NB4 (cell line): ENCODE measurements around the gene ASB10.

ENCODE experiments used
- CTCF ChIP-seq: IDR thresholded peaks from one replicate; pipeline ENCODE4 v1.5.1; 2012; ENCODE audit warnings: low read depth, low read length
- POLR2A ChIP-seq: IDR thresholded peaks from 2 replicates; pipeline ENCODE4 v1.6.1; 2011; ENCODE audit warnings: mild to moderate bottlenecking; ENCODE audit not compliant: insufficient read length; ENCODE audit errors: extremely low read depth
- TF ChIP-seq, protein P1 (sequence below): IDR thresholded peaks from 2 replicates; pipeline ENCODE4 v1.6.1; 2011; ENCODE audit warnings: low read depth, low read length

DNA sequence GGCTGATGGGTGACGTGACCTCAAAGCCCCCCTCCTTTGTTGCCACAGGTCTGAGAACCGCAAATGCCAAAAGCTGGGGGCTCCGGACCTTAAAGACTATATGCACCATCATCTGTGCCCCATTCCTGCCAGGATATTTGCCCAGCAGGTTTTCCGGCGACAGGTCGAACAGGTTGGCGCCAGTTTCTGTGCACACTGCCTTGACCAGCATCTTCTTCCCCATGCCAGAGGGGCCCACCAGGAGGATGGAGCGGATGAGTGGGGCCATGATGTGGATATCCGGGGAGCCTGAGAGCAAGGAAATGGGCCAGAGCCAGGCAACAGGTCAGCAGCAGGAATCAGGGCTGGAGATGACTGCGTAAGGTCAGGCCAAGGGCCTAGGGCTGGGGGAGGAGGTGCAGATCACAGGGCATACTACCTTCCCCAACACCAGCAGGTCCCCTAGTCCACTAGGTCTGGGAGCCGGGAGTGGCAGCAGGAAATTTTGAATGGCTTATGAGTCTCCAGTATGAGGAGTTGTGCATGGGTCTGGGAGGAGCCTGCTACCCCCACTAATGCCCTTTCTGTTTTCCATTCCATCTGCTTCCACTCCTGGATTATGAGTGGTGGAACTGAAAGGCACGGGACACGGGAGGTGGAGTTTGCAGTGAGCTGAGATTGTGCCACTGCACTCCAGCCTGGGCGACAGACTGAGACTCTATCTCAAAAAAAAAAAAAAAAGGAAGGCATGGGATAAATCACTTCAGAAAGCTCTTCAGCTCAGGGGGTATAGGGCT lies 6.3 kb upstream of the ASB10 start:
- TF ChIP-seq CTCF (no peak), POLR2A (no peak)
- TF ChIP-seq, protein P1, sequence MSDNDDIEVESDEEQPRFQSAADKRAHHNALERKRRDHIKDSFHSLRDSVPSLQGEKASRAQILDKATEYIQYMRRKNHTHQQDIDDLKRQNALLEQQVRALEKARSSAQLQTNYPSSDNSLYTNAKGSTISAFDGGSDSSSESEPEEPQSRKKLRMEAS: no peak
